Astrocyte of the spinal cord (primary cell): ENCODE data around the gene AGPAT4.

ENCODE experiments used
- DNase-seq: peaks from one replicate; pipeline ENCODE4 v3.0.0; 2011; ENCODE audit warnings: low read depth, low spot score
- H3K4me3 ChIP-seq: 2 replicates; pipeline ENCODE4 v1.5.1; 2011; ENCODE audit warnings: low read depth, mild to moderate bottlenecking, low read length, moderate library complexity
- in situ Hi-C: cut with HindIII; loops from 2 replicates; pipeline ENCODE4 v1.10.0; 2017; ENCODE audit warnings: low sequenced_read_pairs
- TF ChIP-seq, protein P1 (sequence below): IDR thresholded peaks from 2 replicates; pipeline ENCODE4 v1.5.1; 2012; ENCODE audit warnings: low read depth, mild to moderate bottlenecking, low read length, inconsistent platforms

The AGPAT4 gene

DNA sequence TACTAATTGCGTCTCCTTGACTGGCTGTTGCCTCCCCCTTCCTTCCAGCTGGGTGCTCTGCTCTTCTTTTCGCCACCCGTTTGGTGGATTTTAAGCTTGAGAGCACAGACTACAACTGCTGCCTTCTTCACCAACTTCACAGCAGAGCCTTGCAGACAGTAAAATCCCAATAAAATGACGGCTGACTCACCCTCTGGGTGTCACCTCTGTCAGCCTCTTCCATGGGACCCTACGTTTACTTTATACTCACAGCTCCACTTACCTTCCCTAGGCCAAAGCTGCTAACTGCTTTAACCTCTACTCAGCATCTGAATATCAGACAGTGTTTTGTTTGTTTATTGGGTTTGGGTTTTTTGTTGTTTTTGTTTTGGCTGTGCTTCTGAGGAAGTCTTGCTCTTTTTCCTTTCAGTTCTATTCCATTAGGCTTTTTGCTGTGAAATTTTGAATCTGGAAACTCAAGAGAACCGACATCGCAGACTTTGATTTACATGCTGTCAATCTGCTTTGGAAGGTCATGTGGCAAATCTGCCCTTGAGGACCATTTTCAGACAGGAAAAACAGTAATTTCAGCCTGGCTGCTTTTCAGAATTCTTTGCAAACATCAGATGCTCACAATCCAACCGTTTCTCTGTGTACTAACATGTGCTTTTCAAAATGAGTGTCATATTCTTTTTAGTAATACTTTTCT lies 2.4 kb downstream of the AGPAT4 start:
- in situ Hi-C loops: no loop called here
- no peak overlapping the region for H3K4me3 ChIP-seq
- TF ChIP-seq, protein P1, sequence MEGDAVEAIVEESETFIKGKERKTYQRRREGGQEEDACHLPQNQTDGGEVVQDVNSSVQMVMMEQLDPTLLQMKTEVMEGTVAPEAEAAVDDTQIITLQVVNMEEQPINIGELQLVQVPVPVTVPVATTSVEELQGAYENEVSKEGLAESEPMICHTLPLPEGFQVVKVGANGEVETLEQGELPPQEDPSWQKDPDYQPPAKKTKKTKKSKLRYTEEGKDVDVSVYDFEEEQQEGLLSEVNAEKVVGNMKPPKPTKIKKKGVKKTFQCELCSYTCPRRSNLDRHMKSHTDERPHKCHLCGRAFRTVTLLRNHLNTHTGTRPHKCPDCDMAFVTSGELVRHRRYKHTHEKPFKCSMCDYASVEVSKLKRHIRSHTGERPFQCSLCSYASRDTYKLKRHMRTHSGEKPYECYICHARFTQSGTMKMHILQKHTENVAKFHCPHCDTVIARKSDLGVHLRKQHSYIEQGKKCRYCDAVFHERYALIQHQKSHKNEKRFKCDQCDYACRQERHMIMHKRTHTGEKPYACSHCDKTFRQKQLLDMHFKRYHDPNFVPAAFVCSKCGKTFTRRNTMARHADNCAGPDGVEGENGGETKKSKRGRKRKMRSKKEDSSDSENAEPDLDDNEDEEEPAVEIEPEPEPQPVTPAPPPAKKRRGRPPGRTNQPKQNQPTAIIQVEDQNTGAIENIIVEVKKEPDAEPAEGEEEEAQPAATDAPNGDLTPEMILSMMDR: no peak
- no peak for DNase-seq

DNA sequence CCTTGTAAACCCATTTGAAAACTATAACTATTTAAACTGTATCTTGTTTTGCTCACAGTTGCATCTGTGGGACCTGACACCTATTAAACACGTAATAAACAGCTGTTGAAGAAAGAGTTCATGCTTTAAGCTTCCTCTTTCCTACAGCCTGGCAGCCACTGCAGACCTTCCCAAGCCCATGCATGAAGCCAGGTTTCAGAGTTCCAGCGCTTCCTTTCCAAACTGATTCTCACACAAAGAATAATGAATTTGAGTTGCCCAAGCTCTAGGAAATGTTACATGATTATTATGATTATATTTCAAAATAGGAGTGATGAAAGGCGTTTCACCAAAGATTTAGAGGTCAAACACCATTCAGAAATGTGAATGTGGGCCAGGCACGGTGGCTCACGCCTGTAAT lies 3.7 kb downstream of the AGPAT4 start:
- no peak for DNase-seq
- in situ Hi-C loops: no loop called here
- TF ChIP-seq, protein P1: no peak

DNA sequence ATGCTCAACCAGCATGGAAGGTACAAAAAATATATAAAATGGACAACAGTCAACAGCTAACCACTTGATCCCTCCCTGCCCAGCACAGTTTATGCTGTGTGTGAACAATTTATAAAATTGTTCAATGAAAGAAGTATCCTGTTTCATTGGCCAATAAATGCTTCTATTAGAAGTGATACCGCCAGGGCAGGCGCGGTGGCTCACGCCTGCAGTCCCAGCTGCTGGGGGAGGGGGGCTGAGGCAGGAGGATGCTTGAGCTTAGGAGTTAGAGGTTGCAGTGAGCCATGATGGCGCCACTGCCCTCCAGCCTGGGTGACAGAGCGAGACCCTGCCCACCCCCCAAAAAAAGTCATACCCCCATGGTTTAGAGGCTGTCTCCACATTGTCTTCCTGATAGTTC lies 4.6 kb downstream of the AGPAT4 start:
- H3K4me3 ChIP-seq: no peak overlapping the region
- in situ Hi-C loops: no loop called here
- TF ChIP-seq, protein P1: no peak

More for the DNA sequence above, 3.7 kb downstream of the AGPAT4 start:
- no peak overlapping the region for H3K4me3 ChIP-seq

DNA sequence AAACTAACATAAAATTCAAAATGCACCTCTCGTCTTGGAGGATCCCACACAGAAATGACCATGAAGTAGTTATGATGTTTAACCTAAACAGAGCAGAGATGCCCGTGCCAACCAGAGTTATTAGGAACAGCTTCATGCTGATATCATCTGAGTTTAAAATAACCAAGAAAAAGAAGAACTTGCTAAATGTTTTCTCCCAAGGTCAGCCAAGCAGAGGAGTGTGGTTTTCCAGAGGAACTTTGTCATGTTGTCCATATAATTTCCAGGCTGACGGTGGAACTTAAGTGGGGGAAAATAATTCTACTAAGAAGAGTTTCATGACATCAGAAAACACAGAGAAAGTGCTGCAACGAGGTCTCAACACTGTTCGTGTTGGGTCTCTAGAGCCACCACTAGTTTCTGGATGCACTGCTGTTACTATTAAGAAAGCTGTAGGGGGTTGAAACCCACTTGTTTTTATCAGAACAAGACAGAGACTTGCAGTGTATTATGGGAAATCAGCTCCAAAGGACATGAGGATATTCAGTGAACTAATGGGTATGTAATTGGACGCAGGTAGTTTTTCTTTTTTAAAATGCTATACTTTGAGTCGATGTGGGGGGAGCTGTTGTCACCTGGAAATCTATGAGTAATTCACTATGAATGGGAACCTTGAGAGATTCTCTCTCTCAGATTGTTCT lies 5.2 kb downstream of the AGPAT4 start:
- TF ChIP-seq, protein P1: no peak
- no peak for DNase-seq
- H3K4me3 ChIP-seq: no peak overlapping the region
- in situ Hi-C loops: no loop called here

More for the DNA sequence above, 4.6 kb downstream of the AGPAT4 start:
- DNase-seq: no peak

DNA sequence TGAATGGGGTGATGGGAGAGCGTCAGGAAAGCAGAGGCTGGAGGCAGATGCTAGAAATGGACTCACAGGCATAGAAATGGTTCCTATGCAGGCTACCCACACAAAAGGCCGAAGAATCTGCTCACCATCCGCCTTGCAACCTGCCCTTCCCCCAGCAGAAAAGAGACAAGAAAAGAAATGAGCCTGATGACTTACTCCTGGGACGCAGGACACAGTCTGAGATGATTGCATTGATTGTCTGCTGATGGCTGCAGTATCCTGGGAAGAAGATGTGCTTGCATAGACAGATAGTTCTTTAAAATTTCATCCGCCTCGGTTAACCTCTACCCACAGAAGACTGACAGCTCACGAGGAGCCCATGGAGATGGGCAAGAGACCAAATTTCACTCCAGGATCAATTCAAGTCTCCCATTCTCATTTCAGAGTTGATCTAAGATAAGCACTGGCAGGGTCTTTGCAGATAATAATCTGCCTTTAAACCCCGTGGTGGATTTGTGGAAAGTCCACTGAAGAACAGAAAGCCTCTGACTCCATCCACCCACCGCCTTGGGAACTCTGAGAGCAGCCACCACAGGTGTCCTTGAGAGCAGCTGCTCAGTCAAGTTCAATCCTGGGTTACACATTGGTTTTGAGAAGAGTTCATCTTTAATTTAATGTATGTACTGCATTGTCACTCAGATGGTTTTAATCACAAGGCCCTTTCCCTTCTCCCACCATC lies 7.2 kb downstream of the AGPAT4 start:
- TF ChIP-seq, protein P1: no peak
- no peak overlapping the region for H3K4me3 ChIP-seq
- in situ Hi-C loops: no loop called here
- DNase-seq: no peak

DNA sequence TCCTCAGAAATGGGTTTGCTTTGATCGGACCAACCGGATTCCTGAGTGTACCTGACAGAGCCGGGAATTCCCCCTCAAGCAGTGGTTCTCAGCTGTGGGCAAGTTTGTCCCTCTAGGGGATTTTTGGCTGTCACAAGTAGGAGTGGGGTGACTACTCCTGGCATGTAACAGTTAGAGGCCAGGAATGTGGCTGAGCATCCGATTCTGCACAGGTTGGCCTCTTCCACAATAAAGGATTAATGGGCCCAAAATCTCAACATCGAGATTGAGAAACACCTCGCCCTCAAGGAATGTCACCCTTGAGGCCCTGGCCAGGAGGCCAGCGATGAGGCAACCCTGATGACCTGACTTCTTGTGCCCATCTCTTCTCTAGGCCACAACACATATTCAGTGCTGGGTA lies 7.9 kb downstream of the AGPAT4 start:
- TF ChIP-seq, protein P1: no peak
- DNase-seq: no peak
- H3K4me3 ChIP-seq: no peak overlapping the region
- in situ Hi-C loops: no loop called here
